Calu3 (cell line): ENCODE measurements around the gene NLGN1. TPM values are rescaled to one million over a fixed set of nuclear protein-coding genes. Genes with fewer than 3 reads are reported as not detected.

Source experiments
- BruUV-seq: library from RNA; stranded (reverse); fragments of 400-500 nt; replicated peaks from 2 replicates; lab custom pipeline; 2021; lab: Mats Ljungman, UMichigan
- CTCF ChIA-PET: fragments of 300-600 bp; sonication (Branson Sonifier 250); formaldehyde crosslinking; loops from one replicate; lab custom pipeline; 2022; ENCODE audit warnings: antibody characterized with exemption; lab: Charles Lee
- DNase-seq: peaks from one replicate; pipeline ENCODE4 v3.0.0; 2022
- H3K27ac Mint-ChIP-seq: one replicate; pipeline ENCODE4 v1.8.0; 2022; ENCODE audit warnings: mixed read lengths; ENCODE audit not compliant: unreplicated experiment
- H3K27me3 Mint-ChIP-seq: one replicate; pipeline ENCODE4 v1.8.0; 2022; ENCODE audit warnings: mixed read lengths; ENCODE audit not compliant: unreplicated experiment
- H3K36me3 Mint-ChIP-seq: one replicate; pipeline ENCODE4 v1.8.0; 2022; ENCODE audit warnings: mild to moderate bottlenecking, moderate library complexity, mixed read lengths; ENCODE audit not compliant: insufficient read depth, unreplicated experiment
- H3K4me1 Mint-ChIP-seq: one replicate; pipeline ENCODE4 v1.8.0; 2022; ENCODE audit warnings: mild to moderate bottlenecking, low read depth, mixed read lengths; ENCODE audit not compliant: unreplicated experiment
- H3K4me3 Mint-ChIP-seq: one replicate; pipeline ENCODE4 v1.8.0; 2022; ENCODE audit warnings: mild to moderate bottlenecking, low read depth, moderate library complexity, mixed read lengths; ENCODE audit not compliant: unreplicated experiment
- H3K9me3 Mint-ChIP-seq: one replicate; pipeline ENCODE4 v1.8.0; 2022; ENCODE audit warnings: low read depth, mixed read lengths; ENCODE audit not compliant: unreplicated experiment
- CTCF ChIP-seq: fragments of 200-600 bp; IDR thresholded peaks from one replicate; pipeline ENCODE4 v1.8.0; 2022; ENCODE audit warnings: antibody characterized with exemption; ENCODE audit not compliant: unreplicated experiment
- intact Hi-C: fragments of 100-400 bp; cut with micrococcal nuclease; formaldehyde crosslinking; loops from one replicate; pipeline ENCODE4 v1.10.0; 2022; ENCODE audit not compliant: unreplicated experiment
- total RNA-seq: library from RNA; stranded (reverse); gene quantifications from 2 replicates; pipeline ENCODE4 v1.2.3, GENCODE V29; 2022

The NLGN1 gene
- total RNA-seq, 1 experiment from 2014 or later: 2.6 TPM

GRCh38 chr3:173785004-173785403, 387.5 kb downstream of the NLGN1 start:
- TF ChIP-seq CTCF: no peak
- Mint-ChIP-seq H3K36me3 (no peaks in the 10 kb centered on the region), H3K9me3 (no peaks in the 10 kb centered on the region), H3K4me1 (no peaks in the 10 kb centered on the region), H3K27me3 (no peaks in the 10 kb centered on the region), H3K27ac (no peak overlapping the region), H3K4me3 (no peak overlapping the region)
- CTCF ChIA-PET: interaction anchor here (0.9 kb wide), 1 partner anchor 10 kb away, joined by 3 read pairs; no protein-coding TSS in a partner anchor
- no TSS peak for BruUV-seq
- intact Hi-C loops: no loop called here
- no peak for DNase-seq

- Mint-ChIP-seq H3K4me1 (no peaks in the 10 kb centered on the region), H3K27ac (no peak overlapping the region), H3K27me3 (no peaks in the 10 kb centered on the region), H3K9me3 (no peaks in the 10 kb centered on the region), H3K36me3 (no peaks in the 10 kb centered on the region), H3K4me3 (no peak overlapping the region)
- no peak for TF ChIP-seq CTCF
- DNase-seq: no peak
- CTCF ChIA-PET: interaction anchor here (0.9 kb wide), 1 partner anchor 12 kb away, joined by 5 read pairs; no protein-coding TSS in a partner anchor
- intact Hi-C loops: no loop called here
- no TSS peak for BruUV-seq
Measured at GRCh38 chr3:173789530-173790162, 392.1 kb downstream of the NLGN1 start.

GRCh38 chr3:173793963-173794362, 396.4 kb downstream of the NLGN1 start:
- no peaks in the 10 kb centered on the region for H3K4me1 Mint-ChIP-seq
- H3K27me3 Mint-ChIP-seq: no peaks in the 10 kb centered on the region
- H3K9me3 Mint-ChIP-seq: no peaks in the 10 kb centered on the region
- CTCF ChIA-PET: interaction anchor here (0.6 kb wide), 1 partner anchor 1366 kb away, joined by 8 read pairs; no protein-coding TSS in a partner anchor
- BruUV-seq: no TSS peak
- intact Hi-C loops: no loop called here
- H3K27ac Mint-ChIP-seq: no peak overlapping the region
- H3K36me3 Mint-ChIP-seq: no peaks in the 10 kb centered on the region
- H3K4me3 Mint-ChIP-seq: no peak overlapping the region
- DNase-seq: no peak
- TF ChIP-seq CTCF: no peak

- TF ChIP-seq CTCF: no peak
- Mint-ChIP-seq H3K36me3 (no peaks in the 10 kb centered on the region), H3K27ac (no peak overlapping the region), H3K4me3 (no peak overlapping the region), H3K9me3 (no peaks in the 10 kb centered on the region), H3K4me1 (no peaks in the 10 kb centered on the region), H3K27me3 (no peaks in the 10 kb centered on the region)
- intact Hi-C loops: no loop called here
- DNase-seq: no peak
- BruUV-seq: no TSS peak
- CTCF ChIA-PET: no interaction called here
Measured at GRCh38 chr3:173796405-173796804, 398.9 kb downstream of the NLGN1 start.
